ENCODE measurements around the gene CCDC70.

- TF ChIP-seq CTCF (IDR thresholded peaks at IDR 0.05) = no peak
- no peak for TF ChIP-seq POLR2A (IDR thresholded peaks at IDR 0.05)
Observed at GRCh38 chr13:51831519-51831918, 30.2 kb upstream of the CCDC70 start.
